ENCODE results near the gene ANXA2.

Gene ANXA2

DNA sequence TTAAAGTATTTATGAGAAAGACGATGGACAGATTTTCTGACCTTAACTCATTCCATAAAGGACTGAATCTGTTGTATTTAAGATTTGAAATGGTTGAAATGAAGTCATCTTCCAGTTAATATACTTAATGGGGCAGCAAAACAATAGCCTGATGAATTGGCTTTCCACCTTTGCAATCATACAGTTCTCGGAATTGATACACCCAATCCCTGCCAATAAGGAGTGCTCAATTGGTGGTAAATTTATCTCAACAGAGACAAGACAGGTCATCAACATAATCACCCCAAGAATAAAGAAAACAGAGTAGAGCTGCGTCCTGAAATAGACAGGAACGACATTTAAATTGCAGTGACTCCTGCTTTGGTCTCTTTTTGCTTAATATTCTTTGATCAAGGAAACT is 11.2 kb downstream of the ANXA2 start:
- no peak for DNase-seq

DNA sequence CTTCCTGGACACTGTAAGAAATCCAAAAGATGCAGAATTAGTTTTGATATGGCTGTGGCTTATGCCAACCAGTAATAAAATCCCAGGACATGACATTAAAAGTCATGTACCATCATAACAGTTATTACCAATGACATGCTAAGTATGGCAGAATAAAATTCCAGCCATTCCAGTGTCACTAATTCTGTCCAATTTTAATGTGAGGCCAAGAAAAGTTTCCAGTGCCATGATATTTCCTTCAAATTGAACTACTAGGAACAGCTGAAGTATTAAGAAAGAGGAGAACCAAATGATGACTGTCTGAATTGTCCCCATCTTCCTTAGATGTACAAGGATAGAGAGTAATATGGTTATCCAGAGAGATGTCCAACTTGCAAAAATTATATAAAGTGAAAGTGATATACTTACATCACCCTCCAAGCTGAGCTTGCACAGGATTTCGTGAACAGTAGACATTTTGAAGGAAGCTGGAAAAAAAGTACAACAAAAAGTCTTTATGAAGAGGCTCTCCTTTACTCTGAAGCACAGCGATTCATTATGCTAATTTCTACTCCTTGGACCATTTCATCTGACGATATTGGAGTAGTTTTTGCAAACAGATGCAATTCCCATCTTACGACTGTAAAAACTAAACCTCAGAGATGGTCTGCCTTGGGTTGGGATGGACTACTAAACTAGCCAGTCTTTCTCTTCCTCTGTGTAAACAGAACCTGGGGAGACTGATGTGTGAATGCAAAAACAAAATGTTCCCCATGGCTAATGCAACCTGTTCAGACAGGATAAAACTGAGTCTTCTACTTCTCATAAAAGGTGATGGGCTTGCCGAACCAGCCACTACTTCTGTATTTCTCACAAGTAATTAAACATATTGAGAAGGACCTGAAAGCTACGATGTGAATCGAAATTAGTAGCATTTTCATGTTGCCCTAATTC is 11.9 kb downstream of the ANXA2 start:
- DNase-seq, result no peak

DNA sequence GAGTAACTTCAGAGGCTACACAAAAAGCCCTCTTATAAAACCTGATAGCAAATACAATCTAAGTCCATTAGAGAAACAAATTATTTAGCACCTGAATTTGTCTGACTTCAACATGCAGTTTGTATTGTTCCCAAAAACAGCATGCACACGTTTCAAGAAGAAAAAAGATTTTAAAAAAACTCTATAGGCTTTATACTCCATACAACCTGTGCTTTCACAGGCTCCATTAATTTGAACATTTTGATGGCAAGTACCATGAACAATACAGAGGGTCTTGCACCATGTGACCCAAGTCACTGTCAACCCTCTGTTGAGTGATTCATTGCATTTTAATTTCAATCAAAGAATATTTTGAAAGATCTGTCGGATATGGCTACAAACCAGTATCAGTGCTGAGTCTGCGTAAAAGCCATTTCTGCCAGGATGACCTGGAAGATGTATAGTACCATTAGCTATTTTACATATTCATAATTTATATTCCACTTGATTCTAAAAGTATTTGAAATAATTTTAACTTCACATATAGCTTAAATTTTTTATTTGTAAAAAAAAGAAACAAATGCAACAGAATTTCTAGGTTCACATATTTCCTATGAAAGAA is 13.2 kb downstream of the ANXA2 start:
- DNase-seq, result no peak

DNA sequence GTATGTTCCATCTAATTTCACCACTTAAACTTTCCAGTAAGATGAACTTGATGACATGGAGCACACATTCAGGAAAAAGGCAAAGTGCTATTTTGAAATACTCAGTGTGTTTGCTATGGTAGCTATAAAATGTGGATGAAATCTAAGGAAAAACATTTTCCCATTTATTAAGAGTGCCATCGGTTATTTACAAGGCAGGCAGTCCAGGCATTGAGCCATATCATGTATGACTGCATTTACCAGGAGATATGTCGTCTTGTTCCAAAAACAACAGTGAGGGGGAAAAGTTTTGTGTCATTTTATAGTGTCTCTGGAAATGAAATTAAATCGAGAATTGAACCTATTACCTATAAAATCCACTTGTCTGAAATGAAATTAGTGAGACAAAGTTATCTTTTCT is 13.7 kb downstream of the ANXA2 start:
- no peak for DNase-seq

DNA sequence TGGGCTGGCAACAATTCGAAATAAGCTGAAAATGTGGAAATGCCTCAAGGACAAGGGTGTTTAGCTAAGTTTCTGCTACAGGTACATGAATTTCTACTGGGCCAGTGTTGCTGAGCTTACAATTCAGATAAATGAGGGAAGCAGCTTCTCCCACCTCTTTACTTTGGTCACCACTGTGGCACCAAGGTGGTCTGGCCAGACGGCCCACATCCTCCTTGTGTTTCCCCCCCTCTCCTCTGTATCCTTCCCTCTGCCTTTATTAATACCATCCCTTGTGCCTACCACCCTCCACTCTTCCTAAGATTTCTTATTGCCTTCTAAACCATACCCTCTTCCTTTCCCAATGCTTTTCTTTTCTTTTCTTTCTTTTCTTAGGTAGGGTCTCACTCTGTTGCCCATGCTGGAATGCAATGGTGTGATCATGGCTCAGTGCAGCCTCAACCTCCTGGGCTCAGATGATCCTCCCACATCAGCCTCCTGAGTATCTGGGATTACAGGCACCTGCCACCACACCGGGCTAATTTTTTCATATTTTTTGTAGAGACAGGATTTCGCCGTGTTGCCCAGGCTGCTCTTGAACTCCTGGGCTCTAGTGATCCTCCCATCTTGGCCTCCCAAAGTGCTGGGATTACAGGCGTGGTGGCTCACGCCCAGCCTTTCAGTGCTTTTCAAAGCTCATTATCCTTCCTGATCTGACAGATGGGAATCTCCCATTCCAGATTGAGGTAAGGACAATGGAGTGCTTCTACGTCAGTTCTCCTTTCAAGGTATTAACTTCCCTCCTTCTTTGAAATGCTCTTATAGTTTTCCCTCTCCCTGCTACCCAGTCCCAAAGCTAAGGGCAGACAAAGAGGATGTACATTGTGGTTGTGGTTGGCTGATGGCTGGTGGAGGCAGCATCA is 14.8 kb downstream of the ANXA2 start:
- DNase-seq, result peak; percentile 46

DNA sequence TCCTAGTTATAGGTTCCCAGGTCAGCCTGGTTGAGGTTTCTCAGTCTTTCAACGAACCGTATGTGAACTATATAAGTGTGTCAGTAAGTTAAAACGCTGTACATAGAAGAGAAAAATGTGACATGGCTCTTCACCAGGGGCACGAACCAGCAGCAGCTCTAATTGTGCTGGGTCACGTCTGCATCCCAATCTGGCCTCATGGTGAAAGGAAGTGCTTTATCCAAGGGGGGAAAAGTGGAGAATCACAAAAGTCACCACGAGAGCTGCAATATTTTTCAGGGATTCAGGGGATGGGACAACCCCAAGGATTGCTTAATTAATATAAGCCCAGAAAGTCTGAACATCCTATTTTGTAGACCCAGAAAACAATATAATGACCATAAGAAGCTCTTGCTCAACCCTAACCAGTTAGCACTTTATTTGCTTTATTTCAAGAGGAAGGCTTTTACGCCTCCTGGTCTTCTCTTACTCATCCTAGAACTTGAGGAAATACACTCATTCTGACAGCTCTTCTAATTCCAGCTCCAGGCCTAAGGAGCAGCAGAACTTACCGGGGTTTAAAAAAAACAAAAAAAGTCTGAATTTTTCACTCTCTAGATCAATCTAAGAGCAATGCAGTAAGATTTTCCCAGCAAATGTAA is 16.5 kb downstream of the ANXA2 start:
- DNase-seq, result no peak

DNA sequence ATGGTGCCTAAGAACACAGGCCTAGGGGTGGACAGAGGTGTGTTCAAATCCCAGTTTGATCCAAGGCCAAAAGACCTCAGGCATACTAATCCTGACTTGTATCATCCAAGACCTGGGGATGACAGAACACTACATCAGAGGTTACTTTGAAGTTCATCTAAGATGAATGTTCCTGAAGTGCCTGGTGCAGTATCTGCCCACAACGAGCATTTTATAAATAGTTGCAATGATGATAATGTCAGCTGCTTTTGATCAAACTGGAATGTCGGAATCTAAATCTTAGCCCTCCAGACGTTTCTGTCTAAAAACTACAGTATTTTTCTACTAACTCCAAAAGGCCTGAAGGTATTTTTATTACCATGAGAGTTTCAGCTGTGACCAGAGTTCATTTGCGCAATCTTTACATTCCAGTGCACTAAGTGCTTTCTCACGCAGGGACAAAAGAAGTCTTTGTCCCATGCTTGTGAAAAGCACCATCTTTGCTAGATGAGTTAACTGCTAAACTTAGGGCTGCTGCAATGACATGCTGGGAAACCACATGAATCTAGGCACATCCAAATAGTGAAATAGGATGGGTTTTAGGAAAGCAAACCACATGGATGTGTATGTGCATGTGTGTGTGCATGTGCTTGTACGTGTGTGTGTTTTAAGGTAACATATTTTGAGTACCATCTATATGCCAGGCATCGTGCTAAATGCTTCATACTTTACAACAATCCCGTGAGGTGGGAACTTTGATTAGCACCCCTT is 18.1 kb downstream of the ANXA2 start:
- no peak for DNase-seq

DNA sequence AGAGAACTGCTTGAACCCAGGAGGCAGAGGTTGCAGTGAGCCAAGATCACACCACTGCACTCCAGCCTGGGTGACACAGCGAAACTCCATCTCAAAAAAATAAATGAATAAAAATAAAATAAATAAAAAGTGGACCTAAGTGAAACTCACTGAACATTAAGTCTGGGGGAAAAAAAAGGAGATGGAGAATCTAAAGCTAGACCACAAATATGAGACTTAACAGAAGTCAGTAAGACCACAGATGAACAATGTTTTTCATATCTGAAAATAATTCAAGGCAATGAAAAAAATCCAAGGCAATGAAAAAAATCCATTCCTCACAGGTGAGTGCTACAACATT is 18.6 kb downstream of the ANXA2 start:
- DNase-seq, result no peak

DNA sequence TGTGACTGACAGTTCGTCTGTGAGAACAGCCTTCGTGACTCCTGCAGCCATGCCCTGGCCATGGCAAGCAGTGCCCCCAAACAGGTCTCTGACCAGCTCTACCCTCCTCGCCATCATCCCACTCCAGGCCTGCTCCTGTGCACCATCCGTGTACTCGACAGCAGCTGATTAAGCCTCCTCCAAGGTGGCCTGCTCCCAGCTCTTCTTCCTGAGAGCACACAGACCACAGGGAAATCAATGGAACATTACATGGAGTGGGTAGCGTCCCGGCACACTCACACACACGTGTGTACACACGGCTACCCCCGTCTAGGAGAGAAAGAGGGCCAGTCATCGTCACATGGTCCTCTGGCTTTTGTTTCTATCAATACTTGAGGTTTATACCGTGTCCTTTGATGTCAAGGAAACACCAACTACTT is 21.1 kb downstream of the ANXA2 start:
- no peak for DNase-seq

DNA sequence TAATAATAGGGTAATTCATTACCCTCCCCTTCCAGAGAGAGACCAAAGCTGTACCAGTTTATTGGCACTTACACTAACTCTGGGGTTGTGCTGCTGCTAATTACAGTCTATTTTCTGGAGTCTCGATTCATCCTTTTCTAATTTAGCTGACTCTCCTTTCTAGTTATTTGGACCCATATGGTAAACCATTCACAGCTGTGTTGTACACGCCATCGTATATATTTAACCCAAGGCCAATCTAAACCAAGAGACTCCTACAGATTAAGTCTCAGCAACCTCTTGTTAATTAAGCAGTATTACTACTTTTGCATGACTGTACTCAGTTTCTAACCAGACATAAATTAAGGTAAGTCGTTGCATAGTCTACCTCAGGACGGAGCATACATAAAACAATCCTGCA is 22.5 kb downstream of the ANXA2 start:
- no peak for DNase-seq

DNA sequence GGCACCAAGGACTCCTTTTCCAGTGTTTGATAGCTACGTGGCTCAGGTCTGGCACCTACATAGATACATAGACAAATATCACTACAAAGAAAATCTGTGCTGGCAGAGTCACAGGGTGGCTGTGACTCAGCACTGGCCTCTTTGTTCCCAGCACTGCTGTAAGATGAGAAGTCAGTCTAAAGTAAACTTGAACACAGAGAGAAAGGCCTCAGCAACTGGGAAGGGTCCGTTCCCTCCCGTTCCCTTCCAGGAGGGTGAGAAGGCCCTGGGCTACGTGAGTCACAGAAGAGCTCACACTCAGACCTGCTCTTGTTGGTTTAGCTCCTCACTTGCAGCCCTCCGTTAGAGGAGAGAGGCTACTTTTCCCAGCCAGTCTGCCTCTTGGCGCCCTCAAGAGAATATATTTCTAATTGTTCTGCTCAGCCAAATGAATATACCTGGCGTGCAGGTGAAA is 23.1 kb downstream of the ANXA2 start:
- no peak for DNase-seq

DNA sequence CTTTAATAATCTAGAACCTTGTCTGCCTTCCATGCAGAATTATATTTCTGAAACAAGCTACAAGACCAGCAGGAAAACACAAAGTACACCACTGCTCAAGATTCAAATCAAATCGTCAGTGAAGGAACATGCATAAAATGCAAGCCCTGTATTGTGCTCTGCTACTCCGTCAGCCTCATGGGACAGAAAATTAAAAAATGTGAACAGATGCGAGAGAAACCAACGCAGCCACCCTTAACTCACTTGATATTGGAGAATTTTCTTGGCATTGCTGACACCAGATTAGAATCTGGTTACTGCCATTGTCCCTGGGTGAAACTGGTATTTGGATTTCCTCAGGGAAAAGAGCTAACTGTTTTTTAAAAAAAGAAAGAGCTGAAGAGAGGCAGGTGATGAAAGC is 23.6 kb downstream of the ANXA2 start:
- no peak for DNase-seq

DNA sequence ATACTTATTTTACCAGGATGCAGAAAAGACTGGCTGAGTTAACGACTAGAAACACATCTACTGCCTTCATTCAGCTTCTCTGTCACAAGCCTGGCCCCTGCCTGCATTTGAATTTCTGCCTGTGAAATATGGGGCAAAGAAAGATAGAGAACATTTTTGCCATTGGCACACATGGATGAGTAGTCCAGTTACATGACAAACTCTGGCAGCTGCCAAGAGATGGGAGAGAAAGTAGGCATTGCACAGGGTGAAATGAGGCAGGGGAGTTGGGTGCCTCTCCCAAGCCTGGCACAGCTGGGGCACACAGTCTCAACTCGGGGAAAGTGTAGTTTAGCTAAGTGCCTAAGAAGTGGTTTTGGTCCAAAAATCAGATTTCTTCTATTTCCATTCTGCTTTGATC is 24.0 kb downstream of the ANXA2 start:
- DNase-seq, result no peak

DNA sequence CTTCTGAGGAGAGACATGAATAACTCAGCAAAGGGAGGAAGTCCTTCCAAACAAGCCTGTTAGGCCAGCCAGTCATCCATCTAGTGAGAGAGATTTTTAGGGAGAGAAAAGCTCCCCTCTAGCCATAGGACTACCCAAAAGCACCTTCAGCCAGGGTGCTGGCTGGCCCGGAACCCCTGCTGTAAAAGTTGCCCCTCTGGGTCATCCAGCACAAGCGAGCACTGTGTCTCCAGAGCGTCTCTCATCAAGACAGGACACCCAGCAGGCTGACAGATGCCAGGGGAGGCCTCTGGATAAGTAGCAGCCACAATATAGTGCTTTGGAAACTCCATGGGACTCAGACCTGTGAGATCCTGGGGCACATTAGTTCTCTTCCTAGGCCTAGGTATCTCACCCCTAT is 24.5 kb downstream of the ANXA2 start:
- DNase-seq, result no peak

DNA sequence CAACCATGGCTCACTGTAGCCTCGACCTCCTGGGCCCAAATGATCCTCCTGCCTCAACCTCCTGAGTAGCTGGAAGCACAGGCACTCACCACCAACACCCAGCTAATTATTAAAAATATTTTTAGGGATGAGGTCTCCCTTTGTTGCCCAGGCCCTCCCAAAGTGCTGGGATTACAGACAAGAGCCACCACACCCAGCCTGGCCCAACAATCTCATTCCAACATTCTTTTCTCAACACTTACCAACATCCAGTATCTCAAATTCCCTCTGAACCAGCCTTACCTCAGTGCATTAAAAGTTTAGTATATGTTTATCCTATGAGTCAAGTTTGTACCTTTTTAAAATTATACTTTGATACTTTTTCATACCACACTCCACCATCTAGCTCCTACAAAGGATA is 25.0 kb downstream of the ANXA2 start:
- no peak for DNase-seq

DNA sequence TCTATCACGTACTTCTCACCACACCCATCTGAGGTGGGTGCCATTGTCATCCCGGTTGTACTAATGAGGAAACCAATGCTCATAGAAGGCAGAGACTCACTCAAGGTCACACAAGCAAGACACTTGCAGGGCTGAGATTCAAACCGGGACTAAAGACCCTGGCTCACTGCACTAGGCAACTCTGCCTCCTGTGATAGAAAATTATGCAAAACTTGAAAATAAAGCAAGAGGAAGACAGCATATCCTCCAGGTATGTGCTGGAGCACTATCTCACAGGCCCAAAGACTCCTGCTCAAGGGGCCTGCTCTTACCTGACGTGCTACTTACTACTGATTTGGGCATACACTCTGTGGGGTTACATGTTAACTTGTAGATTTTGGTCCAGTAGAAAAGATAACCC is 25.6 kb downstream of the ANXA2 start:
- DNase-seq, result no peak

DNA sequence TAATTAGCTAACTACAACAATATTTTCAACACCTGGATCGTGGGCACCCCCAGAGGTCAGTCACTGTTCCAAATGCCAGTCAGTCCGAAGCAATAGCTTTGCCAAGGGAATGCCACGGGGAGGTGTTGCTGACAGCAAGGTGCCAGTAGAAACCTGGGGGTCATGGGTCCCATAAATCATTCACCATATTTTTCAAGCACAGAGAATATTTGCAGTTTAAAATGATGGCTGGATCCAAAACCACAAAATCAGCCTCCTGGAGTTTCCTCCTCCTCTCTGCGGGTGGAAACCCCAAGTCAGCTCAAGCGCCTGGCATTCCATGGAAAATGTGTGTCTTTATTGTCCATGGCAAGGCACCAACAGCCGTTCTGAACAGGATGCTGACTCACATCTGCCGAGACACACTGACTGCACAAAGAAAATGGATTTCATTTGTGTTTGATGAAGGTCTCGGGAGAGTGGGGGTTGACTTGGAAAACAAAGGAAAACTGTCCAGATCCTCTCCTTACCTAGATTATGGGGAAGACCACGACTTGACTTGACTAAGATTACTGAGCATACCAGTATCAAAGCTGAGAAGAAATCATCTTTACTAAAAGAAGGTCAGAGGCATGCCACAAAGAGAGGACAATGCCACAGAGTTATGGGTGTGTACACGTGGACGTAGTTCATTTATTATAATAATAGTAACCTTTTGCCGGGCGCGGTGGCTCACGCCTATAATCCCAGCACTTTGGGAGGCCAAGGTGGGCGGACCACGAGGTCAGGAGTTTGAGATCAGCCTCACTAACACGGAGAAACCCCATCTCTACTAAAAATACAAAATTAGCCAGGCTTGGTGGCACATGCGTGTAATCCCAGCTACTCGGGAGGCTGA is 26.4 kb downstream of the ANXA2 start:
- DNase-seq, result no peak

DNA sequence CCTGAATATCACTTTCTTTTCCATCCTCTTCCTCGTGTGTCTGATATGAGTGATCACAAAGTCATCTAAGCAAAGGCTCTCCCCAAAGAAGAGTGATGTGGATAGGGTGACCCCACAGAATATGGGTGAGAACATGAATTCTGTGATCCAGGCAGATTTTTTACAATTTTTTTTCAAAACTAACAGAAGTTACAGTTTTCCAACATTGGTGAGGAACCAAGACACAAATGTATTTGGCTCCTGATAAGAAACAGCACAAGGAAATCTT is 27.0 kb downstream of the ANXA2 start:
- DNase-seq, result no peak

DNA sequence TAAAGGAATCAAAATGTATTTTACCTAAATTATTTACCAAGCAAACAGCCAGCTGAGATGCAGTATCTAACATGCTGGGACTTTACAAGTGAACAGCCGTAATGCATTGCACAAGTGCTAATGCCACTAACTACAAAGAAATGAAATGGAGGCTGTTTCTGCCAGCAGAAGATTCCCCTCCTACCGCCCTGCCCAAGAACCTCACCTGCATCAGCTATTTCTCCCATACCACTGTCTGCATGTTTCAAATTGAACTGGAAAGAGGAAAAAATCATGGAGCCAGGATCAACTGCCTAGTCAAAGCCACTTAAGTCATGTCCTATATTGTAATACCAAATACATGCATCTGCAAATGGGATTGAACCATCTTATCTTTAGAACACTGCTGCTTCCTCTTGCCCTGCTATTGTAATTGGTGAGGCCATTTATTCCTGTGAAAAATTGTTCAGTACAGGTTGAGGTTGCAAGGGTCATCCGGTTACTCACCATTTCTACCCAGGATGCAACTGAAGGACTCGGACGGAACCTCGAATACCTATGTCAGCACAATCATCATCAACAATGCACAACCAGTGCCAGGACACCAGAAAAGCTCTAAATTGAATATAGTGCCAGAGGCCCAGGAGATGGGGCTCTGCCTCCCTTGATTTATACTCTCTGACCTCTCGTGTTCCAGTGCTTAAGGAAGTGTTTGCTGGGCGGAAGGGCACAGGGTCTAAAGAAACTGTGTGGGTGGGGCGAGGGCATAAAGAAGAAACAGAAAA is 27.5 kb downstream of the ANXA2 start:
- no peak for DNase-seq

DNA sequence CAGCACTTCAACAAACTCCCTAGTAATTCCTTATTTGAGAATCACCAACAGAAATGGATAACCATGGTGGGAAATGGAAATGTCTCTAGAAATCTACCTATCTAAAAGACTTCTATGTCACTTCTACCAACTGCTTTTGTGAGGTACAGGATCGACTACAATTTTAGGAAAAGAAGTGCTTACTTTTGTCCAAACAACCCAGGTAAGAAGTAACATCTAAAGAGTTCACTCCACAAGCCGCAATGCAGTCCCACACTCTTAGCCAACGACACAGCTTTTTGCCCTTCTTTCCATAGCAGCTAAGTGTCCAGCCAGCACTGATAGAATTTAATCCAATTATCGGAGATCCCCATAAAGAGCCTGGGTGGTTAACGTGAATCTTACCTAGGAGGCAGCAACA is 28.1 kb downstream of the ANXA2 start:
- DNase-seq, result peak; percentile 53

DNA sequence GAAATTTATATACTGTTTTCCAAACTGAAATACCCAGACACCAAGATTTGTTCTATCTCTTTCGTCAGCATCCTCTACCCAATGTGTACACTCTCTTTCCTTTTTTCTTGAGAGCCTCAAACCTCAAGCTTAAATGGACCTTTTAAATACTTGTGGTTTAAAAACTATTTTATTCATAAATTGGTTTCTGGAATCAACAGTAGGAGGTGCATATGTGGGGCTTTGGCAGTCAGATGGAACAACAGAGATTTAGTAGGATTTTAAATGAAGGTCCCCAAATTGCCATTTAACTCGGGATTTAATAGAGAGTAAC is 33.2 kb downstream of the ANXA2 start:
- no peak for DNase-seq
